Stimulated activated CD8-positive, alpha-beta memory T cell treated with anti-CD3 and anti-CD28 coated beads, Interleukin-4, amount 100 ng/mL, for 1 hour (primary cell): ENCODE measurements around the gene TMEM59.

Experiments used
- DNase-seq, 2 donors: peaks; one replicate each; pipeline ENCODE4 v3.0.0-alpha.2; 2020; ENCODE audit warnings: low read depth in 2 of 2, low spot score in 1 of 2

TMEM59 gene

DNA sequence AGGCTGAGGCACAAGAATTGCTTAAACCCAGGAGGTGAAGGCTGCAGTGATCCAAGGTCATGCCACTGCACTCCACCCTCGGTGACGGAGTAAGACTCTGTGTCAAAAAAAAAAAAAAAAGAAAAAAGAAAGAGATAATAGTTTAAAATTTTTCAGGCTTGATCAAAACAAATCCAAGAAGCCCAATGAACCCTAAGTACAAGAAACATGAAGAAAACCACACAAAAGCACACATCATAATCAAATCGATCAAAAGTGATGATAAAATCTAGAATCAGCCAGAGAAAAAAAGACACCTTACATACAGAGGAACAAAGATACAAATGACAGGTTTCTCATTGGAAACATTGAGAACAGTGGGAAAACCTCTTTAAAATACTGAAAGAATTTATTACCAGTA is 66.5 kb downstream of the TMEM59 start:
- no peak for DNase-seq

DNA sequence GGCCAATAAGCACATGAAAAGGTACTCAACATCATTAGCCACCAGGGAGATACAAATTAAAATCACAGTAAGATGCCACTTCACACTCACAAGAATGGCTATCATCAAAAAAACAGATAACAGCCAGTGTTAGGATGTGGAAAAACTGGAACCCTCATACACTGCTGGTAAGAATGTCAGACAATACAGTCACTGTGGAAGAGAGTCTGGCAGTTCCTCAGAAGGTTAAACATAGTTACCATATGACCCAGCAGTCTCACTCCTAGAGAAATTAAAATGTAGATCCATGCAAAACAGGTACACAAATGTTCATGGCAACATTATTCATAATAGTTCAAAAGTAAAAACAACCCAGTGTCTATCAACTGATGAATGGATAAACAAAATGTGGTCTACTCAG is 68.3 kb downstream of the TMEM59 start:
- no peak for DNase-seq

GRCh38 chr1:53982763-53983104 is 70.3 kb downstream of the TMEM59 start:
- DNase-seq = no peak

GRCh38 chr1:53982034-53982762 is 70.8 kb downstream of the TMEM59 start:
- no peak for DNase-seq

DNA sequence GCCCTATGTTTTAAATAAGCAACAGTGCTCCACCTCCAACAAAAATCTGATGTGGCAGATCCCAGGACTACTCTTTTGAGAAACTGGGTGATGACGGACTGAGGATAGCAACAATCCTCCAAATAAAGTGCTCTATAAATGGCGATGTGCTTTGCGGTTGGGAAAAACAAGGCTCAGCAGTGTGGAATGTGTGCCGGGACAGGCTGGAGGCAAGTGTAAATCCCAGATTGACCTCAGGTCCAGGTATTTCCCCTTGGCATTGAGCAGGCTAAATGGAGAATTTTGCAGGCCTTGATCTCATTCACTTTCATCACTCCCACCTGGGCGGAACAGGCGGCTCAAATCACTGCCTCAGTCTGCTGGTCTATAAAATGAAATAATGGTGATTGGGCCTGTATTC is 71.8 kb downstream of the TMEM59 start:
- no peak for DNase-seq

DNA sequence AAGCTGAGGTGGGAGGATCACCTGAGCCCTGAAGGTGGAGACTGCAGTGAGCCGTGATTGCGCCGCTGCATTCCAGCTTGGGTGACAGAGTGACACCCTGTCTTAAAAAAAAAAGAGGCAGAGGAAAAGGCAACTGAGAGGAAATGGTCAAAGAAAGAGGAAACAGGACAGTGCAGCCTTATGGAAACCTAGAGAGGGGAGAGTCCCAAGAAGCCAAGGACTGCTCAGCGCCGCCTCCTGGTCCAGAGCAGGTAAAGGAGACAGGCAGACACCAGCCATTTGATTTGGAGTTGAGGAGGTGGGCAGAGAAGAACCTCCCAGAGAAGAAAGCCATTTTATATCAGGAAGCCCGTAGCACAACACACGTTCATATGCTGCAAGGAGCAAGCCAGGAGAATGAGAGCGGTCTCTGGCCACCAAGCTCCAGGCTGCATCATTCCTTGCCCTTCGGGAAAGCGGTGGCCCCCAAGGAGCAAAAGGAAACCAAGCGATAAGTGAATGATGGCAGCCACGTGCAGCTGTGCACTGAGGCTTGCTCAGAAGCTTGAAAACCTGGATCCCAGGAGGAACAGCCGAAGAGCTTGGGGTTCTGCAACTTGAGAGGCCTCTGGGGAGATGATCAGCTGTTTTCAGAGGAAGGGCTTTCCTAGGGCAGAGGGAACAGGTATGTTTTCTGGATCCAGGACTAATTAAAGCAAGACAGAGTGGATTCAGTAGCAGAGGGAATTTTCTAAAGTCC is 73.1 kb downstream of the TMEM59 start:
- no peak for DNase-seq
